ENCODE data around the gene LPAR2. TPM values are rescaled to one million over a fixed set of nuclear protein-coding genes. Genes with fewer than 3 reads are reported as not detected.

LPAR2 gene
- total and polyA plus RNA-seq, 2 of the 13 experiments (the other 11 are each of a cell fraction or from before 2014, with no cell fraction given): 0.86 to 3.6 TPM

DNA sequence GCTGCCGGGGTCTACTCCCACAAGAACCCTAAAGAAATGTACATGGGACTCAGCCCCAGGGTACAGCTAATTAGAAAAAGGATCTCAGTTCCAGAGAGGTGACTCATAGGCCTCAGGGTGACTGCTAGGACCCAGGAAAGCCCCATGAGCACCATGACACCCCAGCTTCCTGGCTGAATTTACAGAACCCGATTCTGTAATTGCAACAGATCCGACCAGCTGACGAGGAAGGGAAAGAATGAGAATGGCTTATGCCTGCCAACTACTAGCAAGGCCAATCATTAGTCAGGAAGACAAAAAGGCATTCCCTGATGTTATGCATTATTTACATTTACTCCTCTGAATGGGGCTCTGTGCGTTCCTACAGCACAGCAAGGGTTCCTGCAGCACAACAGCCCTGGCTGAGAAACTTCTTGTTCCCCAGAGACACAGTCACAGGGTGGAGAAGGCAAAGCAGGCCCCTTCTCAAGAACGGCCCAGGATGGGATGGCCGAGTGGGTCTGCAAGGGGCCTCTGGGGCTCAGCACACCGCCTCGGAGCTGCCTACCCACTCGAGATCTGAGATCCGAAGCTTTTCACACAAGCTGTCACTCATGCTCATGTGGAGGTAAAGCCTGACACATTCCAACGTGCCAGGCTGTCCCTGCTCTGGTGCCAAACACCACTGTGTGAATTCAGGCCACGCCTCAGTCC is 36.7 kb downstream of the LPAR2 start:
- Histone ChIP-seq H4K20me1 (ENCODE audit: insufficient read depth, low read length) (no peaks in the 10 kb centered on the region), H3K4me2 (ENCODE audit: low read depth, low read length) (peak overlapping the region; percentile 1; the same call in 1 of the 2 replicates), H3K27ac (ENCODE audit: extremely low read length, insufficient read depth, low read length) (no peak overlapping the region), H3K9ac (ENCODE audit: insufficient read depth, low read depth, low read length) (no peak overlapping the region), H3K4me1 (ENCODE audit: insufficient read depth, low read length) (no peaks in the 10 kb centered on the region), H3K4me3 (replicated peaks in 1 of 3; ENCODE audit: insufficient read depth in 1 of 3, low read depth in 2 of 3, low read length in 3 of 3) (no peak overlapping the region), H2AFZ (ENCODE audit: low read length) (no peak overlapping the region), H3K79me2 (ENCODE audit: insufficient read depth, low read length) (no peaks in the 10 kb centered on the region), H3K9me3 (ENCODE audit: low read length) (no peaks in the 10 kb centered on the region), H3K36me3 (replicated peaks in 1 of 2; ENCODE audit: control insufficient read depth in 1 of 2, insufficient read depth in 2 of 2, low read length in 2 of 2) (no peaks in the 10 kb centered on the region), H3K27me3 (ENCODE audit: control insufficient read depth in 1 of 2, insufficient read depth in 2 of 2, low read length in 2 of 2) (peaks cover 0 to 7% of the 10 kb centered on the region in 2 experiments; a peak in 3 of 5 replicates)
- TF ChIP-seq RBM39 (IDR thresholded peaks at IDR 0.05; ENCODE audit: low read depth, low read length, poor library complexity, severe bottlenecking) (no peak), ZNF781 (CRISPR knock-in tag; IDR thresholded peaks at IDR 0.05; ENCODE audit: borderline replicate concordance, not compliant biosample characterization) (no peak), ZNF543 (CRISPR knock-in tag; IDR thresholded peaks at IDR 0.05) (no peak), SRSF9 (IDR thresholded peaks at IDR 0.05; ENCODE audit: borderline replicate concordance, insufficient read depth, low read depth, low read length, poor library complexity, severe bottlenecking) (no peak), FOSL2 (CRISPR knock-in tag; IDR thresholded peaks at IDR 0.05) (peak; percentile 32; the same call in 1 of the 2 replicates), TFAP4 (IDR thresholded peaks at IDR 0.05; ENCODE audit: borderline replicate concordance, low read depth) (peak; percentile 43; the same call in 1 of the 2 replicates), NCOA5 (CRISPR knock-in tag; IDR thresholded peaks at IDR 0.05) (no peak)
- POLR2A ChIA-PET: no interaction called here
- FAIRE-seq (no peak), DNase-seq (ENCODE audit: low spot score) (peak; percentile 23), ATAC-seq (no peak; the same call in 2 of the 3 replicates)
- no TSS peak for BruUV-seq (replicated peaks)
- in situ Hi-C loops (cut with HindIII; ENCODE audit: extremely low pct_ligation_motif_present, low pct_unique_long_range_greater_than_20kb): no loop called here
- intact Hi-C loops (cut with micrococcal nuclease; ENCODE audit: unreplicated experiment): no loop called here
- WGBS (ENCODE audit: low lambda C conversion rate): 3% methylated on average over 7 of the region's 13 CpGs
- CTCF ChIA-PET (ENCODE audit: low intra/inter-chr PET ratio, low total read pairs): no interaction called here

All from HepG2 (cell line).